Prostate gland (tissue), 2 donors: Measurements from ENCODE around the gene KLHL7.

Experiments used
- POLR2A ChIP-seq: fragments of 450-650 bp; IDR thresholded peaks from one replicate; pipeline ENCODE4 v1.6.1; 2016; ENCODE audit warnings: antibody characterized with exemption, mild to moderate bottlenecking
- TF ChIP-seq, protein P1 (sequence below), 4 experiments: fragments of 200-600 bp in 2 of 4; fragments of 450-650 bp in 2 of 4; sonication (generic) in 2 of 4; IDR thresholded peaks; 1 replicate in 3 of 4; 2 replicates in 1 of 4; pipeline ENCODE4 v1.5.1; 2016 to 2019; ENCODE audit warnings: antibody characterized with exemption in 4 of 4, mild to moderate bottlenecking in 2 of 4, moderate library complexity in 2 of 4

DNA sequence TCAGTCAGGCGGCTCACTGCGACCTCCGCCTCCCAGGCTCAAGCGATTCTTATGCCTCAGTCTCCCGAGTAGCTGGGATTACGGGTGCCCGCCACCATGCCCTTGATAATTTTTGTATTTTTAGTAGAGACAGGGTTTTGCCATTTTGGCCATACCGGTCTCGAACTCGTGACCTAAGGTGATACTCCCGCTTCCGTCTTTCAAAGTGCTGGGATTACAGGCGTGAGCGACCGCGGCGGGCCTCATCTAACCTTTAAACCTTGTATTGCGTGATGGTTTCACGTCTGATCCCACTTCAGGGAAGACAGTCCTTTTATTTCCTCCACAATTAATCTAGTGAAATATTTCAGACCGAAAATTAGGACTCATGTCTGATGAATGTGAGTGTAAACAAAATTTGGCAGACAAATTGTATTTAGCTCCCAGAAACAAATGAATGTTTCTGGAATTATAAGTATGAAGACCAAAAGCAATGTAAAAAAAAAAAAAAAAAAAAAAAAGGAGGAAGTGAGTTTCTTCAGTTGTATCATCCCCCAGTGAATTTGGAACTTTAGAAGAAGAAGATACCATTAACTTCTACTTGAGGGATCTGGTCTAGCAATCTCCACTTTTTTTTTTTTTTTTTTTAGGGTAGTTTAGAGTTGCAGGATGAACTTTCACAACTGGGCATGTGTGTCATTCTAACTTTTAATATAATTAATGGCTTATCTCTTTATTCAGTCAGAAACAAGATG, 77.9 kb downstream of the KLHL7 start:
- TF ChIP-seq, protein P1, sequence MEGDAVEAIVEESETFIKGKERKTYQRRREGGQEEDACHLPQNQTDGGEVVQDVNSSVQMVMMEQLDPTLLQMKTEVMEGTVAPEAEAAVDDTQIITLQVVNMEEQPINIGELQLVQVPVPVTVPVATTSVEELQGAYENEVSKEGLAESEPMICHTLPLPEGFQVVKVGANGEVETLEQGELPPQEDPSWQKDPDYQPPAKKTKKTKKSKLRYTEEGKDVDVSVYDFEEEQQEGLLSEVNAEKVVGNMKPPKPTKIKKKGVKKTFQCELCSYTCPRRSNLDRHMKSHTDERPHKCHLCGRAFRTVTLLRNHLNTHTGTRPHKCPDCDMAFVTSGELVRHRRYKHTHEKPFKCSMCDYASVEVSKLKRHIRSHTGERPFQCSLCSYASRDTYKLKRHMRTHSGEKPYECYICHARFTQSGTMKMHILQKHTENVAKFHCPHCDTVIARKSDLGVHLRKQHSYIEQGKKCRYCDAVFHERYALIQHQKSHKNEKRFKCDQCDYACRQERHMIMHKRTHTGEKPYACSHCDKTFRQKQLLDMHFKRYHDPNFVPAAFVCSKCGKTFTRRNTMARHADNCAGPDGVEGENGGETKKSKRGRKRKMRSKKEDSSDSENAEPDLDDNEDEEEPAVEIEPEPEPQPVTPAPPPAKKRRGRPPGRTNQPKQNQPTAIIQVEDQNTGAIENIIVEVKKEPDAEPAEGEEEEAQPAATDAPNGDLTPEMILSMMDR (IDR thresholded peaks at IDR 0.05) = no peak
- TF ChIP-seq POLR2A = no peak
